GM12864 (cell line): ENCODE measurements around the gene MYO7B.

Experiments
- DNase-seq: peaks from one replicate; pipeline ENCODE4 v3.0.0-alpha.2; 2011; ENCODE audit warnings: low read depth
- H3K4me3 ChIP-seq: 2 replicates; pipeline ENCODE4 v1.5.1; 2011; ENCODE audit warnings: mild to moderate bottlenecking, low read depth, low read length, control low read depth
- TF ChIP-seq, protein P1 (sequence below): IDR thresholded peaks from 2 replicates; pipeline ENCODE4 v1.5.1; 2011; ENCODE audit warnings: low read depth, mild to moderate bottlenecking, moderate library complexity, low read length, control low read depth, inconsistent platforms; ENCODE audit errors: missing control alignments

The MYO7B gene

DNA sequence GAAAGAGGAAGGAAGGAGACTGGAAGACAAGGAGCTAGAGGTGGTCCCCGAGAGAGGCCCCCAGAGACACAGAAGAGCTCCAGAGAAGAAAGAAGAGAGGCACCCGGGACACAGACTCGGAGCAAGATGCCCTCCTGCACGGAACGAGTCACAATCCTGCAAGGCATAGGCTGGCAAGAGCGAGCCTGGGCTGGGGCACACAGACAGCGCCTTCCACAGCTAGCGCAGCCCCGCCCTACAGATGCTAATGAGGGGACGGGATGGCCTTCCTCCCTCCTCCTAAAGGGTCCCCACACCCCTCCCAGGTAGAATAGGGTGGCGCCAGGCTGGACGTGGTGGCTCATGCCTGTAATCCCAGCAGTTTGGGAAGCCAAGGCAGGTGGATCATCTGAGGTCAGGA lies 90.7 kb downstream of the MYO7B start:
- H3K4me3 ChIP-seq, result no peak overlapping the region
- TF ChIP-seq, protein P1, sequence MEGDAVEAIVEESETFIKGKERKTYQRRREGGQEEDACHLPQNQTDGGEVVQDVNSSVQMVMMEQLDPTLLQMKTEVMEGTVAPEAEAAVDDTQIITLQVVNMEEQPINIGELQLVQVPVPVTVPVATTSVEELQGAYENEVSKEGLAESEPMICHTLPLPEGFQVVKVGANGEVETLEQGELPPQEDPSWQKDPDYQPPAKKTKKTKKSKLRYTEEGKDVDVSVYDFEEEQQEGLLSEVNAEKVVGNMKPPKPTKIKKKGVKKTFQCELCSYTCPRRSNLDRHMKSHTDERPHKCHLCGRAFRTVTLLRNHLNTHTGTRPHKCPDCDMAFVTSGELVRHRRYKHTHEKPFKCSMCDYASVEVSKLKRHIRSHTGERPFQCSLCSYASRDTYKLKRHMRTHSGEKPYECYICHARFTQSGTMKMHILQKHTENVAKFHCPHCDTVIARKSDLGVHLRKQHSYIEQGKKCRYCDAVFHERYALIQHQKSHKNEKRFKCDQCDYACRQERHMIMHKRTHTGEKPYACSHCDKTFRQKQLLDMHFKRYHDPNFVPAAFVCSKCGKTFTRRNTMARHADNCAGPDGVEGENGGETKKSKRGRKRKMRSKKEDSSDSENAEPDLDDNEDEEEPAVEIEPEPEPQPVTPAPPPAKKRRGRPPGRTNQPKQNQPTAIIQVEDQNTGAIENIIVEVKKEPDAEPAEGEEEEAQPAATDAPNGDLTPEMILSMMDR, result no peak
- DNase-seq, result no peak

- DNase-seq, result no peak
- H3K4me3 ChIP-seq, result no peak overlapping the region
- TF ChIP-seq, protein P1, result no peak
Observed at GRCh38 chr2:127626917-127627739, 91.6 kb downstream of the MYO7B start.

DNA sequence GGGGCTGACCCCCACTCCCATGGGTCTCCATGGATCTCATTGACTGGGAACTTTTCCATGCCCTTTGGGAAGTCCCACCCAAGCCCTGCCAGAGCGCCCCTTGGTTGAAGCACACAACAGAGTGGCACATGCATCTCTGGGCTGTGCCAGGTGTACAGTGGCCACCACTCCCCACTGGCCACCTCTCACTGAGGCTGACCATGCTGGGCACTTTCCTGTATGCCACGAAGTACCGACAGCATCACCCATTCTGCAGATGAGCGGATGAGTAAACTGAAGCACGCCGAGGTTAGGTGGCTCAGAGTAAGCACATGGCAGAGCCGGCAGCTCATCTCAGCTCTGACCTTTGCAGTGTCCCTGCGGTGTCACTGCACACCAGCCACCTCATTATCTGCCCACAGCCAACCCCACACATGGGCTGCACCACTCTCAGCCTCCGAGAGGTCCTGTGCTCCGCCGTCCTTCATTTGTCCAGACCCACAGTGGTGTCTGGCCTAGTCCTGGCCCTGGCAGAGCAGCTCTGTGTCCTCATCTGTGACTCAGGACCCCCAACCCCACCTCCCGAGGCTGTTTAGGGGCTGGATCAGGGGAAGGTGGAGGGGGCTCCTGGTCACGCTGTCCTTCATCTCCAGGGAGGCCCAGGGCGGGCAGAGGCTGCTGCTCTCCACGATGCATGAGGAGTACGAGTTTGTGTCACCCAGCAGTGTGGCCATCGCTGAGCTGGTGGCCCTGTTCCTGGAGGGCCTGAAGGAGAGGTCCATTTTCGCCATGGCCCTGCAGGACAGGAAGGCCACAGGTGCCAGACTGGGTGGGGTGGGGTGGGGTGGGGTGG lies 92.5 kb downstream of the MYO7B start:
- DNase-seq, result no peak
- TF ChIP-seq, protein P1, result no peak

DNA sequence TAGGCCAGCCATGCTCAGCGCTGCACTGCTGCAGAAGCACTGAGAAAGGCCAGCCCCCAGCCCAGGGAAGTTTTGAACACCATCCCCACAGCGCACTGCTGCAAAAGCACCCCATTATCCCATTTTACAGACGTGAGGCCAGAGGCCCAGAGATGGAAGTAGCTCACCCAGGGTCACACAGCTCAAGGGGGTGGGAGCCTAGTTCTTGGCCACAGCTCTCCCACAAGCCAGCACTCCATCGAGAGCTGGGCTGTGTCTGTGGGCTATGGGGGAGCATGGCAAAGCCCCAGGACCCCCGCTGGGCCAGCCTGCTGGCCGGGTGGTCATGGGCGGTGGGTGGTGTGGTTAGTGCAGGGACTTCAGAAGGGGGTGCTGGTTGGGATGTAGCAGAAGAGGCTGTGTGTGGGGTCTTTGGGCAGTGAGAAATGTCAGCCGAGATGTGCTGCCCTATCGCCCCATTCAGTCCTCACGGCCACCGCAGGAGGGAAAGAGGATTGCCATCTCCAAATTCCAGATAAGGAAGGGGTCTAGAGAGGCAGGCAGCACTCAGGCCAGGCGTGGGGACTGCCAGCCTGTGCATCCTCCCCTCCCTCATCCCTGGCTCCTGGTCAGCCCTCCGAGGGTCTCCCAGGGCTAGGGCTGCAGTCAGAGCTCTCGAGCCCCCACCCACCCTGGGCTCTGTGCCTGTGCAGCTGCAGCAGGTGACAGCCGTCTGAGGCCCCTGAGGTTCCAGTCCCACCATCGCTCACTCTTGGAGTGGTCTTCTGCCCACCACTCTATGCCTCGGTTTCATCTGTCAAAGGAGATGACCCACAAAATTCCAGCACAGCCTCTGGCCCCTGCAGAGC lies 93.5 kb downstream of the MYO7B start:
- DNase-seq, result no peak
- TF ChIP-seq, protein P1, result no peak
- no peak overlapping the region for H3K4me3 ChIP-seq

More for the DNA sequence above, 92.5 kb downstream of the MYO7B start:
- H3K4me3 ChIP-seq, result no peak overlapping the region

DNA sequence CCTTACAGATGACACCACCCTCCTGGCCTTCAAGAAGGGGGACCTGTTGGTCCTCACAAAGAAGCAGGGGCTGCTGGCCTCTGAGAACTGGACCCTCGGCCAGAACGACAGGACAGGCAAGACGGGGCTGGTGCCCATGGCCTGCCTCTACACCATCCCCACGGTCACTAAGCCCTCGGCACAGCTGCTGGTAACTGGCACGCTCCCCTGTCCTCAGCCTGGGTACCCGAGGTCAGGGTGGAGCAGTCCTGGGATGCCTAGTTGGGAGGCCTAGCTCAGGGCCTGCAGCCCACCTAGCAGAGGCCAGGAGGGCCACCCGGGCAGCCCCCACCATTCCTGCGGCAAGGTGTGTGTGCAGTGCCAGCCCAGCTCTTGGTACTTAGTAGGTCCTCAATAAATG lies 94.2 kb downstream of the MYO7B start:
- DNase-seq, result no peak
- H3K4me3 ChIP-seq, result no peak overlapping the region
- TF ChIP-seq, protein P1, result no peak

GRCh38 chr2:127630096-127630863 lies 94.8 kb downstream of the MYO7B start:
- no peak for DNase-seq
- no peak overlapping the region for H3K4me3 ChIP-seq
- TF ChIP-seq, protein P1, result no peak
